Neuronal stem cell (in vitro differentiated cells): ENCODE data around the gene EPS15.

Experiments
- DNase-seq: peaks from one replicate; pipeline ENCODE4 v3.0.0-alpha.2; 2013; ENCODE audit warnings: low spot score
- H2AFZ ChIP-seq: one replicate; pipeline ENCODE4 v1.6.1; 2013; ENCODE audit warnings: mild to moderate bottlenecking, low read length, inconsistent platforms
- H2AK5ac ChIP-seq: 2 replicates; pipeline ENCODE4 v1.6.1; 2013; ENCODE audit warnings: low read depth, mild to moderate bottlenecking, inconsistent platforms, low read length, moderate library complexity, mixed read lengths
- H2BK120ac ChIP-seq: 2 replicates; pipeline ENCODE4 v1.6.1; 2013; ENCODE audit warnings: low read depth, mild to moderate bottlenecking, inconsistent platforms, low read length, moderate library complexity, mixed read lengths
- H2BK12ac ChIP-seq: one replicate; pipeline ENCODE4 v1.6.1; 2013; ENCODE audit warnings: low read length, inconsistent platforms
- H2BK15ac ChIP-seq: 2 replicates; pipeline ENCODE4 v1.6.1; 2013; ENCODE audit warnings: mild to moderate bottlenecking, low read length, inconsistent platforms, mixed read lengths
- H2BK5ac ChIP-seq: one replicate; pipeline ENCODE4 v1.6.1; 2013; ENCODE audit warnings: inconsistent platforms, mild to moderate bottlenecking, low read length, moderate library complexity
- H3K14ac ChIP-seq: one replicate; pipeline ENCODE4 v1.6.1; 2013; ENCODE audit warnings: low read length, inconsistent platforms
- H3K18ac ChIP-seq: 2 replicates; pipeline ENCODE4 v1.6.1; 2013; ENCODE audit warnings: low read length, inconsistent platforms
- H3K23ac ChIP-seq: 2 replicates; pipeline ENCODE4 v1.6.1; 2013; ENCODE audit warnings: low read depth, mild to moderate bottlenecking, mixed read lengths, low read length, inconsistent platforms; ENCODE audit not compliant: poor library complexity
- H3K27ac ChIP-seq: replicated peaks from 3 replicates; pipeline ENCODE4 v1.5.1; 2013; ENCODE audit warnings: low read length, inconsistent platforms
- H3K27me3 ChIP-seq, 3 experiments: 2 replicates each; pipeline ENCODE4 v1.6.1; 2013; ENCODE audit warnings: low read length in 3 of 3, mild to moderate bottlenecking in 2 of 3, inconsistent platforms in 1 of 3, low read depth in 1 of 3, mixed read lengths in 1 of 3, moderate library complexity in 1 of 3; ENCODE audit not compliant: control insufficient read depth in 3 of 3, insufficient read depth in 3 of 3
- H3K36me3 ChIP-seq, 2 donors: replicated peaks in 1 of 2; 2 replicates each; pipeline ENCODE4 v1.6.1; 2013; ENCODE audit warnings: low read length in 2 of 2; ENCODE audit not compliant: control insufficient read depth in 2 of 2, insufficient read depth in 2 of 2
- H3K4ac ChIP-seq: 2 replicates; pipeline ENCODE4 v1.6.1; 2013; ENCODE audit warnings: inconsistent platforms, mild to moderate bottlenecking, low read length, moderate library complexity
- H3K4me1 ChIP-seq, 2 donors: 1 replicate in 1 of 2; 2 replicates in 1 of 2; pipeline ENCODE4 v1.6.1; 2013; ENCODE audit warnings: low read length in 2 of 2, low read depth in 1 of 2; ENCODE audit not compliant: control insufficient read depth in 2 of 2, insufficient read depth in 1 of 2
- H3K4me2 ChIP-seq: one replicate; pipeline ENCODE4 v1.6.1; 2013; ENCODE audit warnings: mild to moderate bottlenecking, low read length, inconsistent platforms; ENCODE audit not compliant: insufficient read depth, poor library complexity, severe bottlenecking
- H3K4me3 ChIP-seq, 2 donors: 2 replicates each; pipeline ENCODE4 v1.5.1; 2013; ENCODE audit warnings: low read length in 2 of 2, mild to moderate bottlenecking in 2 of 2, inconsistent platforms in 1 of 2, moderate library complexity in 1 of 2
- H3K79me1 ChIP-seq: one replicate; pipeline ENCODE4 v1.6.1; 2013; ENCODE audit warnings: low read depth, mild to moderate bottlenecking, inconsistent platforms, low read length, moderate library complexity
- H3K9ac ChIP-seq: one replicate; pipeline ENCODE4 v1.6.1; 2013; ENCODE audit warnings: mild to moderate bottlenecking, low read depth, low read length, inconsistent platforms; ENCODE audit not compliant: poor library complexity
- H3K9me3 ChIP-seq, 2 donors: replicated peaks in 1 of 2; 2 replicates each; pipeline versions ENCODE3 to v1.6.1; 2013; ENCODE audit warnings: low read length in 2 of 2, mild to moderate bottlenecking in 2 of 2, inconsistent platforms in 1 of 2, low read depth in 1 of 2, mixed read lengths in 1 of 2, moderate library complexity in 1 of 2; ENCODE audit not compliant: control insufficient read depth in 2 of 2, insufficient read depth in 1 of 2
- H4K8ac ChIP-seq: one replicate; pipeline ENCODE4 v1.6.1; 2013; ENCODE audit warnings: low read depth, mild to moderate bottlenecking, inconsistent platforms, low read length, moderate library complexity
- H4K91ac ChIP-seq: one replicate; pipeline ENCODE4 v1.6.1; 2013; ENCODE audit warnings: low read length, low read depth, mild to moderate bottlenecking, inconsistent platforms; ENCODE audit not compliant: poor library complexity
- WGBS, 2 donors: extraction: QIAGEN DNeasy Blood & Tissue Kit; methylation state at CpG; one replicate each; pipeline ENCODE4 v1.1.7; 2013; ENCODE audit warnings: missing lambda C conversion rate in 2 of 2, mixed read lengths in 1 of 2; ENCODE audit not compliant: insufficient read length in 2 of 2, insufficient replicate concordance in 1 of 2; ENCODE audit errors: extremely low coverage in 2 of 2; 5-methylcytosine and 5-hydroxymethylcytosine counted together

EPS15 gene

DNA sequence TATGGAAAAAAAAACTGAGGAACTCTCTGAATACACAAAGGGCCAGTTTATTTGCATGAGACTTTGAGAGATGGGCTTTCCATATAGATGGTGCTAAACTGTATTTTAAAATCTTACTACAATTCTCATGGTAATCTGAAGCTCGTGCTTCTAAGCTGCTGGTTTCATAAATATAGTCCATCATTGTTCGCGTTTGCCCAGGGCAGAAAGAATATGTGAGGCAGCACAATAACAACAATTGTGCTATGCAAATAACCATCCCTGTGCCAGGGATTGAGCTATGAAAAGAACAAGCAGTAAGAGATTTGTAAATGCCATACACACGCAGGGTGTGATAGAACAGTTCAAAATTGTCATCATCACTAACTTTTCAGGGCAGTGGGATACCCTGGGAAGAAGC lies 4.9 kb upstream of the EPS15 start:
- Histone ChIP-seq H4K8ac (no peak overlapping the region), H2BK120ac (no peak overlapping the region), H3K9me3 (no peaks in the 10 kb centered on the region), H3K4ac (no peak overlapping the region), H2AFZ (no peak overlapping the region), H3K36me3 (no peaks in the 10 kb centered on the region), H3K27me3 (peaks cover 0 to 4% (median 0%) of the 10 kb centered on the region in 3 experiments), H2BK12ac (no peak overlapping the region), H3K4me3 (no peak overlapping the region), H3K23ac (no peak overlapping the region), H3K27ac (no peak overlapping the region), H3K79me1 (no peaks in the 10 kb centered on the region), H4K91ac (no peak overlapping the region), H3K9ac (no peak overlapping the region), H2BK15ac (no peak overlapping the region), H3K18ac (no peak overlapping the region), H3K14ac (no peak overlapping the region), H2BK5ac (no peak overlapping the region), H3K4me2 (no peak overlapping the region), H3K4me1 (no peaks in the 10 kb centered on the region), H2AK5ac (no peak overlapping the region)
- no peak for DNase-seq
- WGBS, 2 donors: no CpG with 5 or more reads among the region's 4 CpGs

DNA sequence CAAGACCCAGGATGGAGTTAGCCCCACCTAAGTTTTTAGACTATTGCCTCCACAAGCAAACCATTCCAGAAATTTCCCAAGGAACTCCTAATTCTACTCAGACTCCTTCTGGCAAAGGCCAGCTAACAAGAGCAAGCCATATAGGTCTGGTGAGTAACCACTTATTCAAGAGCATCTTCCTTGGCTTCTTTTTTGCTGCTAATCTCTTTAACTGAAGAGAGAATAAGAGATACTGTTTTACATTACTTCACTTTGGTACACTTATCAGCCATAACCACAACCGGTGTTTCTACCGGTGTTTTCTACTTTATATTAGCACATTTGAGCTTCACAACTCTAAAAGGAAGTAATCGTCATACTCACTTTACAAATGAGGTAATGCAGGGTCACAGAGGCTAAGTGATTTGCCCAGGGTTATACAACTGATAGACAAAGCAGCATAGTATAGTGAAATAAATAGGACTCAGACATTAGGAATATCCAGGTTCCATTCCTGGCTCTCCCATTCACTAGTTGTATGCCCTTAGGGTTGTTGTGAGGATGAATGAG lies 1.7 kb upstream of the EPS15 start:
- no peak overlapping the region for H3K23ac ChIP-seq
- H3K79me1 ChIP-seq: peaks cover 8% of the 10 kb centered on the region
- H3K4me3 ChIP-seq: no peak overlapping the region
- H2BK12ac ChIP-seq: no peak overlapping the region
- no peak overlapping the region for H2AK5ac ChIP-seq
- no CpG with 5 or more reads among the region's 3 CpGs for whole genome bisulfite sequencing, 2 donors
- H4K8ac ChIP-seq: no peak overlapping the region
- no peak overlapping the region for H3K4me2 ChIP-seq
- no peak overlapping the region for H2BK15ac ChIP-seq
- no peak overlapping the region for H4K91ac ChIP-seq
- H3K9me3 ChIP-seq: no peaks in the 10 kb centered on the region
- H3K14ac ChIP-seq: no peak overlapping the region
- no peak overlapping the region for H2AFZ ChIP-seq
- H2BK120ac ChIP-seq: no peak overlapping the region
- H3K27ac ChIP-seq: no peak overlapping the region
- H2BK5ac ChIP-seq: no peak overlapping the region
- peaks cover 5 to 6% of the 10 kb centered on the region in 2 donors for H3K4me1 ChIP-seq
- no peaks in the 10 kb centered on the region for H3K36me3 ChIP-seq
- DNase-seq: no peak
- peaks cover 0 to 4% (median 0%) of the 10 kb centered on the region in 3 experiments for H3K27me3 ChIP-seq
- no peak overlapping the region for H3K4ac ChIP-seq
- H3K18ac ChIP-seq: no peak overlapping the region
- H3K9ac ChIP-seq: no peak overlapping the region

DNA sequence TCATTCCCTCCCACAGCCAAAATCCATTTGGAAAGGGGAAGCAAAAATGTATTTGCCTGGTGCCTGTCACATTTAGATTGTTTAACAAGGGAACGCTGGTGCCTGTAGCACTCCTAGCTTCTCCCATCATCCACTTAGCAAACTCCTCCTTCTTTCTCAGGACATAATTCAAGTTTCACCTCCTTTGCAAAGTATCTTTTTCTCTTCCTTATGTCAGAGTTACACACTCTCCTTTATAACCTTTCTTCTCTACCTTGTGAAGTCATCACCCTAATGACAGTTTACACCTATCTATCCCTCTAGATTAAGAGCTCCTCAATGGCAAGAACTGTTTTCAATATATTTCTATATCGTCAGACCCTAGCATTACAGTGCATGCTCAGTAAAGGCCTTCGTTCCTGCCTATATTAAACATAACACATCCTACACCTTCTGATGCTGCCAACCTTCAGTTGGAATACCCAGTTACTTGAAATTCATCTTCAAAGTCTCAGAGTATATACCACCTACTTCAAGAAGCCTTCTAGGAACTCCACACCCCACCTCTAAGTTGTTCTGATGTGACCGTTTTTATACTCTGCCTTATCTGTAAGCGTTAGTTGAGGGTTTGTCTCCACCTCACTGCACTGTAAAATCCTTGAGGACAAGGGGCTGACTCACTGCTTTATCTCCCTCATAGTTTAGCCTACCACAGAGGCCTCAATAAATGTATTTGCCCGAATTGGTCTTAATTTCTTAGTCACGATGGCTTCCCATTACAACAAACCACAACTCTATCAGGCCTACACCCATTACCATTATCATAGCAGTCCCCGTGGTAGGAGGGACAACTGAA lies 1.0 kb upstream of the EPS15 start:
- H3K9ac ChIP-seq: no peak overlapping the region
- H3K14ac ChIP-seq: no peak overlapping the region
- no peak overlapping the region for H2BK12ac ChIP-seq
- H3K27ac ChIP-seq: no peak overlapping the region
- H3K4me1 ChIP-seq: peaks cover 5 to 6% of the 10 kb centered on the region in 2 donors
- no peak overlapping the region for H2BK5ac ChIP-seq
- H3K27me3 ChIP-seq: peaks cover 0 to 4% (median 0%) of the 10 kb centered on the region in 3 experiments
- H4K8ac ChIP-seq: no peak overlapping the region
- no peak overlapping the region for H3K23ac ChIP-seq
- H3K4ac ChIP-seq: no peak overlapping the region
- no peak overlapping the region for H3K4me2 ChIP-seq
- H4K91ac ChIP-seq: no peak overlapping the region
- H3K9me3 ChIP-seq: no peaks in the 10 kb centered on the region
- no peak overlapping the region for H3K4me3 ChIP-seq
- peaks cover 8% of the 10 kb centered on the region for H3K79me1 ChIP-seq
- H3K18ac ChIP-seq: no peak overlapping the region
- no peak for DNase-seq
- H2AFZ ChIP-seq: no peak overlapping the region
- no peak overlapping the region for H2BK120ac ChIP-seq
- WGBS, 2 donors: no CpG with 5 or more reads among the region's 8 CpGs
- no peak overlapping the region for H2AK5ac ChIP-seq
- no peak overlapping the region for H2BK15ac ChIP-seq
- no peaks in the 10 kb centered on the region for H3K36me3 ChIP-seq

DNA sequence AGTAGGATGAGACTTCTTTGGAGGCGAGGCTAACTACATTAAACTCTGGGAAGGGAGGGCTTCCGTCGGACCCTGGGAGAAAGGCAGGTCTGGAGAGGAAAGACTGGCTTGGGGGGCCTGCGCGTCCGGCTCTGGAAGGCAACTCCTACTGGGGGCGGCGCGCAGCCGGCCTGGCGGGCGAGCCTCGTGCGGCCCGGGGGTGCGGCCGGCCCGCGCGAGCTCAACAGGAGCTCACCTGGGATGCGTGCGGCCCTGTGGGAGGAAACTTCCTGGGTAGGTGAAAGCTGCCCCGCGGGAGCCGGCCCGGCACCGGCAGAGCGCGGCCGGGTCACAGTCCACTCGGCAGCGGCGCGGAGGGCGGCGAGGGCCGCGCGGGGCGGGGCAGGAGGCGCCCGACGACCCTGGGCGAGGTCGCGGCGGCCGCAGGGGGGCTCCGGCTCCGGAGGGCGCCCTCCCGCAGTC lies 449 bp downstream of the EPS15 start:
- peak overlapping the region; percentile 87 to 99 for H3K4me3 ChIP-seq
- H3K4me2 ChIP-seq: peak overlapping the region; percentile 94
- no peaks in the 10 kb centered on the region for H3K9me3 ChIP-seq
- H4K91ac ChIP-seq: no peak overlapping the region
- peak overlapping the region; percentile 82 for H2BK5ac ChIP-seq
- H3K79me1 ChIP-seq: peaks cover 8% of the 10 kb centered on the region
- no peak overlapping the region for H4K8ac ChIP-seq
- peak overlapping the region; percentile 58 for H2BK12ac ChIP-seq
- DNase-seq: peak; percentile 32
- H2BK120ac ChIP-seq: no peak overlapping the region
- H2BK15ac ChIP-seq: no peak overlapping the region
- H3K9ac ChIP-seq: peak overlapping the region; percentile 97
- H2AFZ ChIP-seq: peak overlapping the region; percentile 98
- H3K4ac ChIP-seq: peak overlapping the region; percentile 53
- peak overlapping the region; percentile 87 for H3K23ac ChIP-seq
- peaks cover 5 to 6% of the 10 kb centered on the region in 2 donors for H3K4me1 ChIP-seq
- WGBS, 2 donors: no CpG with 5 or more reads among the region's 52 CpGs
- peak overlapping the region; percentile 98 for H3K18ac ChIP-seq
- peak overlapping the region; percentile 91 for H3K27ac ChIP-seq
- peak overlapping the region; percentile 89 for H3K14ac ChIP-seq
- H2AK5ac ChIP-seq: peak overlapping the region; percentile 37
- no peaks in the 10 kb centered on the region for H3K36me3 ChIP-seq
- H3K27me3 ChIP-seq: no peaks in the 10 kb centered on the region
